Measurements from ENCODE around the gene HOXC6. TPM values are rescaled to one million over a fixed set of nuclear protein-coding genes. Genes with fewer than 3 reads are reported as not detected.

The HOXC6 gene
- total and polyA plus RNA-seq, 9 of the 15 experiments (the other 6 are each of a cell fraction or from before 2014, with no cell fraction given) = 0.06 to 4.0 (median 1.4) TPM

GRCh38 chr12:54032627-54033100, 4.4 kb downstream of the HOXC6 start, which contains the start of gene HOXC5 (continued):
- TF ChIP-seq IRF1 (CRISPR knock-in tag; IDR thresholded peaks at IDR 0.05; ENCODE audit: borderline replicate concordance) = no peak
- peak; percentile 47; the same call in 1 of the 2 replicates for TF ChIP-seq SMARCA4 (IDR thresholded peaks at IDR 0.05)
- no peak for TF ChIP-seq NFXL1 (CRISPR knock-in tag; IDR thresholded peaks at IDR 0.05)
- TF ChIP-seq MXI1 (IDR thresholded peaks at IDR 0.05; ENCODE audit: low read depth, low read length) = no peak
- no peak for TF ChIP-seq ZNF318 (IDR thresholded peaks at IDR 0.05; ENCODE audit: borderline replicate concordance in 1 of 2, low read depth in 1 of 2)
- TF ChIP-seq RFX5 (IDR thresholded peaks at IDR 0.05; ENCODE audit: low read depth, low read length) = no peak
- TF ChIP-seq CBX2 (IDR thresholded peaks at IDR 0.05; ENCODE audit: insufficient read depth, low read length, poor library complexity, severe bottlenecking) = no peak
- TF ChIP-seq NCOA6 (IDR thresholded peaks at IDR 0.05) = no peak
- no peak for TF ChIP-seq PATZ1 (CRISPR knock-in tag; IDR thresholded peaks at IDR 0.05; ENCODE audit: borderline replicate concordance)
- no peak for TF ChIP-seq PPARD (CRISPR knock-in tag; IDR thresholded peaks at IDR 0.05)
- no peak for TF ChIP-seq ATF7 (IDR thresholded peaks at IDR 0.05)
